GM19328 (cell line): ENCODE results near the gene RELL2.
A peak's percentile ranks its signal among the peaks of the same experiment; 100 is the strongest.

Experiments
- ATAC-seq: cut with Tn5 transposase; IDR thresholded peaks from one replicate; pipeline ENCODE4 v1.9.1; 2021; ENCODE audit warnings: mild to moderate bottlenecking, moderate library complexity; ENCODE audit not compliant: unreplicated experiment

RELL2 gene

GRCh38 chr5:141649056-141649688 lies 12.4 kb downstream of the RELL2 start:
- ATAC-seq: no peak

- ATAC-seq: no peak
Observed at GRCh38 chr5:141649972-141650371, 13.2 kb downstream of the RELL2 start.

- ATAC-seq: peak; percentile 95
Observed at GRCh38 chr5:141650851-141651727, 14.3 kb downstream of the RELL2 start, which contains the start of gene FCHSD1. TSS of gene FCHSD1 (minus strand) at chr5:141651418. CDS start at chr5:141651368, 50 bp downstream.

- no peak for ATAC-seq
Observed at GRCh38 chr5:141651728-141652105, 14.9 kb downstream of the RELL2 start.

- ATAC-seq: no peak
Observed at GRCh38 chr5:141654298-141654697, 17.5 kb downstream of the RELL2 start.

- no peak for ATAC-seq
Observed at GRCh38 chr5:141655020-141655419, 18.2 kb downstream of the RELL2 start.

- ATAC-seq: no peak
Observed at GRCh38 chr5:141656396-141656795, 19.6 kb downstream of the RELL2 start.

GRCh38 chr5:141657404-141657803 lies 20.6 kb downstream of the RELL2 start:
- ATAC-seq: no peak

GRCh38 chr5:141657937-141658545 lies 21.2 kb downstream of the RELL2 start:
- ATAC-seq: no peak

GRCh38 chr5:141662028-141662427 lies 25.2 kb downstream of the RELL2 start:
- no peak for ATAC-seq

- no peak for ATAC-seq
Observed at GRCh38 chr5:141663506-141663905, 26.7 kb downstream of the RELL2 start.

GRCh38 chr5:141664733-141665461 lies 28.1 kb downstream of the RELL2 start:
- ATAC-seq: peak; percentile 73

- no peak for ATAC-seq
Observed at GRCh38 chr5:141665995-141666940, 29.5 kb downstream of the RELL2 start.

- ATAC-seq: no peak
Observed at GRCh38 chr5:141668601-141669265, 31.9 kb downstream of the RELL2 start.

GRCh38 chr5:141669520-141669919 lies 32.7 kb downstream of the RELL2 start:
- ATAC-seq: no peak

- ATAC-seq: no peak
Observed at GRCh38 chr5:141672071-141672840, 35.5 kb downstream of the RELL2 start.

GRCh38 chr5:141672841-141673813 lies 36.3 kb downstream of the RELL2 start:
- no peak for ATAC-seq

GRCh38 chr5:141674747-141675146 lies 38.0 kb downstream of the RELL2 start:
- ATAC-seq: no peak
